Effector memory CD8-positive, alpha-beta T cell (primary cell): Measurements from ENCODE around the gene ADAT2.
A peak's percentile ranks its signal among the peaks of the same experiment; 100 is the strongest.
"Not testable (repeated sequence)": the region's sequence is repeated elsewhere in the genome, so short reads cannot be mapped to it uniquely, and the experiment has no call there.

Source experiments
- ATAC-seq: fragments of 150-1000 bp; cut with Tn5 transposase; replicated peaks from 2 replicates; pipeline ENCODE4 v1.10.0; 2021; ENCODE audit warnings: mild to moderate bottlenecking, moderate library complexity
- DNase-seq, 3 experiments: peaks; one replicate each; pipeline ENCODE4 v3.0.0; 2021
- H3K27ac Mint-ChIP-seq, 2 donors: one replicate each; pipeline ENCODE4 v1.8.0; 2022; ENCODE audit warnings: mild to moderate bottlenecking in 2 of 2, mixed read lengths in 2 of 2, moderate library complexity in 2 of 2
- H3K27me3 Mint-ChIP-seq, 2 donors: one replicate each; pipeline ENCODE4 v1.8.0; 2022; ENCODE audit warnings: mixed read lengths in 2 of 2
- H3K36me3 Mint-ChIP-seq: one replicate; pipeline ENCODE4 v1.8.0; 2022; ENCODE audit warnings: mild to moderate bottlenecking, moderate library complexity, mixed read lengths; ENCODE audit not compliant: insufficient read depth
- H3K4me1 Mint-ChIP-seq, 2 donors: one replicate each; pipeline ENCODE4 v1.8.0; 2022; ENCODE audit warnings: low read depth in 2 of 2, mixed read lengths in 2 of 2
- H3K4me3 Mint-ChIP-seq, 2 donors: one replicate each; pipeline ENCODE4 v1.8.0; 2022; ENCODE audit warnings: mild to moderate bottlenecking in 2 of 2, mixed read lengths in 2 of 2, moderate library complexity in 2 of 2
- H3K9me3 Mint-ChIP-seq, 2 donors: one replicate each; pipeline ENCODE4 v1.8.0; 2022; ENCODE audit warnings: mixed read lengths in 2 of 2
- total RNA-seq, 9 experiments: gene quantifications; one replicate each; lab custom pipeline; 2026; lab: John Stamatoyannopoulos, UW

Gene ADAT2
- 16.9 to 41.0 (median 28.9) reads per million in 9 experiments for total RNA-seq

DNA sequence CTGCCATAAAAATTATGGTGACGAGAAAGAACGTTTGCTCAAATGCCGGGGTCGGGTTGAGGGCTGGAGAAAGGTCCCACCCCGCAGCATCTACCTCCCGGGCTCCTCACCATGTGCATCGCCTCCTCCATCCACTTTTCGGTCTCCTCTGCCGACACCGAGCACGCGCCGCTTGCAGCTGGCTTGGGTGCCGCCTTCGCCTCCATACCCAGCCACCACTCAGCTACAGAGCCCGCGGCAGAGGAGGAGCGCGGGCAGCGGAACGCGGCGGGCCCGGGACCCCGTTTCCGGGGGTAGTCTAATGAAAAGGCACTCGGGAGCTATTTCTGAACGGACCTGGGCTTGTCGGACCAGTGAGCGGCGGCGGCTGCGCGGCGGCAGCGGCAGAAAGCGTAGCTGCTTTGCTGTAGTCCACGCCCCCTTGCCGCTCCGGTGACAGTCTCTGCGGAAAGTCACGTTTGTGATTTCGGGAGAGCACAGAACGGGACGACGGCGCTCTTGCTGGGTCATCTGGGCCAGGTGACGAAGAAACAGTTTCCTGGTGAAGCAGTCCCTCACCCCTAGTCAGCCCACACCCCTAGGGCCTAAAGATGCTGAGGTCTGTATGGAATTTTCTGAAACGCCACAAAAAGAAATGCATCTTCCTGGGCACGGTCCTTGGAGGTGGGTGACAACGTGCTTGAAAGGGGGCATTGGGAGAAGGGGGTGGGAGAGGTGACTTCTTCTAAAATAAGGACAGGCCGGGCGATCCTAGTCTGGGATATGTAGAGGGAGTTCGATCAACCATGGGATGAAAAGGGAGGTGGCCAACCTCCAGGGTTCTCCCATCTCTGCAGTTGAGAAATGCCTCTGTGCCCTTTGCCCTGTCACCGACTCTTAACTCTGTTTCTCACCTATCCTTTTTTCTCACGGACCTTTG, at the start of gene ADAT2, which contains the start of gene PEX3:
Gene ADAT2 (minus strand): TSS at position 243 of the 919 bp plus-strand sequence. CDS start 37 bp downstream, at position 206.
Gene PEX3 (plus strand): TSS at position 353 of the 919 bp plus-strand sequence. CDS start 238 bp downstream, at position 591.
- ATAC-seq (peak; percentile 89), DNase-seq (peak; percentile 88 to 93 (median 91))
- Mint-ChIP-seq H3K9me3 (no peaks in the 10 kb centered on the region), H3K36me3 (peaks cover 19% of the 10 kb centered on the region), H3K27ac (peak within 1 kb of the TSS; percentile 93 to 98), H3K4me3 (peak within 1 kb of the TSS; percentile 89 to 95), H3K27me3 (no peaks in the 10 kb centered on the region), H3K4me1 (peaks cover 19 to 40% of the 10 kb centered on the region in 2 donors)

DNA sequence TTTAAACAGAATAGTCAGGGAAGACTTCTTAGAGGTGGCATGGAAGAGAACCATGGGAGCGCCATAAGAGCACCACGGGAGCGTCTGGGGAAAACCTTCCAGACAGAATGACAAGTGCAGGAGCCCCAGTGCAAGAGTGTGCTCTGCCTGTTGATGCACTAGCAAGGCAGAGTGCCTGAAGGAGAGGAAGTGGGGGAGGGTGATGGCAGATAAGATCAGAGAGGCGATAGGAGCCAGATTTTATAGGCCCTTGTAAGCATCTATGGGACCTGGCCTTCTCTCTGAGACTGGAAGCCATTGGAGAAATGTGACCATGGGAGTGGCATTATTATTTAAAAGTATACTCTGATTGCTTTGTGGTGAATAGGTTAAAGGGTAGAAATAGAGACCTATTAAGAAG, 47.9 kb upstream of the ADAT2 start:
- Mint-ChIP-seq H3K4me3 (no peak overlapping the region), H3K36me3 (no peaks in the 10 kb centered on the region), H3K27me3 (no peaks in the 10 kb centered on the region), H3K4me1 (peaks cover 13 to 14% of the 10 kb centered on the region in 2 donors), H3K27ac (peak overlapping the region; percentile 3 to 63), H3K9me3 (no peaks in the 10 kb centered on the region)
- ATAC-seq = no peak
- DNase-seq = no peak

DNA sequence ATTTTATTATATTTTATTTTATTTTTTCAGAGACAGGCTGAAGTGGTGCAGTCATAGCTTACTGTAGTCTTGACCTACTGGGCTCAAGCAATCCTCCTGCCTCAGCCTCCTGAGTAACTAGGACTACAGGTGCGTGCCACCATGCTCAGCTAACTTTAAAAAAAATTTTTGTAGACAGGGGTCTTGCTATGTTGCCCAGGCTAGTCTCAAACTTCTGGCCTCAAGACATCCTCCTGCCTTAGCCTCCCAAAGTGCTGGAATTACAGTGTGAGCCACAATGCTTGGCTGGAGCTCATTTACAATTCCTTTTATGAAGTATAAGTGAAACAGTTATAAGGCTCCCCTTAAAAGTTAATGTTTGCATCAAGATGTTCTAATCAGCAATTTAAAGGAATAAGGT, 46.5 kb upstream of the ADAT2 start:
- no peak for ATAC-seq
- Mint-ChIP-seq H3K27ac (no peak overlapping the region), H3K4me1 (peaks cover 13 to 14% of the 10 kb centered on the region in 2 donors), H3K4me3 (no peak overlapping the region), H3K27me3 (no peaks in the 10 kb centered on the region), H3K9me3 (no peaks in the 10 kb centered on the region), H3K36me3 (peaks cover 8% of the 10 kb centered on the region)
- DNase-seq = no peak

DNA sequence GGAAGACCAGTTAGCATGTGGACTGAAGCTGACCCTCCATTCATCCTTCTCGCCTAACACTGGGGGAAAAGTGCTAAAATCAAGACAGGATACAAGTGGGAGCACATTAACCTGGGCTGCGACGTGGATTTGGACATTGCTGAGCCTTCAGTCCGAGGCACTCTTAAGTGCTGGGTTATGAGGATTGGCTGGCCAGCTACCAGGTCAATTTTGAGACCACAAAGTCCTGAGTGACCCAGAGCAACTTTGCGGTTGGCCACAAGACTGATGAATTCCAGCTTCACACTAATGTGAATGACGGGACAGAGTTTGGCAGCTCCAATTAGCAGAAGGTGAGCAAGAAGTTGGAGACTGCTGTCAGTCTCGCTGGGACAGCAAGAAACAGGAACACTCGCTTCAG, 40.3 kb upstream of the ADAT2 start:
- Mint-ChIP-seq H3K27ac (no peak overlapping the region), H3K36me3 (peaks cover 8% of the 10 kb centered on the region), H3K9me3 (no peaks in the 10 kb centered on the region), H3K4me3 (no peak overlapping the region), H3K27me3 (no peaks in the 10 kb centered on the region), H3K4me1 (peaks cover 0 to 4% of the 10 kb centered on the region in 2 donors)
- no peak for ATAC-seq
- DNase-seq = no peak

DNA sequence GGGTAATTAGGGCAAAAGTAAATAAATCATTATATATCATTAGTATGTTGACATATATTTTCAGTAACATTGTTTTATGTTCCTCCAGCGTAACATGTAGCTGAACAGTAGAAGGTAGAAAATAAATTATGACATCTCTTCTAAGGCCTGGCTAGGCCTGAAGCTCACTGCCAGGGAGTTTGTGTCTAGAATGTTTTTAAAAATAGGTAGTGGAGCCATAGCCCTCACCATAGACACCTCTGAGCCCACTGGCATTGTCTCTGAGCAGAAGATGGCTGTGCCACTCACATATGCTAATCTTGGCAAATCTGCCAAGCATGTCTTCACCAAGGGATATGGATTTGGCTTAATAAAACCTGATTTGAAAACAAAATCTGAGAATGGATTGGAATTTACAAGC, 39.7 kb upstream of the ADAT2 start:
- DNase-seq = no peak
- Mint-ChIP-seq H3K27ac (no peak overlapping the region), H3K36me3 (peaks cover 8% of the 10 kb centered on the region), H3K4me3 (no peak overlapping the region), H3K4me1 (peaks cover 0 to 4% of the 10 kb centered on the region in 2 donors), H3K27me3 (no peaks in the 10 kb centered on the region), H3K9me3 (no peaks in the 10 kb centered on the region)
- ATAC-seq = no peak

DNA sequence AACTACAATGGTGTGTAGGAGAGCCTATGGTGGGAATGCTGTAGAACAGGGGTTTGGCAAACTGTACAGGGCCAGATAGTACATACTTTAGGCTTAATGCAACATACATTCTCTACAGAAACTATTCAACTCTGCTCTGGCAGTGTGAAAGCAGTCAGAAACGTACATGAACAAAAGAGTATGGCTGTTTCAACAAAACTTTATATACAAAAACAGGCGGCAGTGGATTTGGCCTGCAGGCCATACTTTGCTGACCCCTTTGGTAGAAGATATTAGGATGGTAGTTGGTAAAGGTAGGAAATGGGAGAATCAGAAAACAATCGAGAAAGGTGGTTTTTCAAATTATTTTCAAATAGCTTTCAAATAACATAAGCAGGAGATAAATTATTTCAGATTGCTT, 36.3 kb upstream of the ADAT2 start:
- Mint-ChIP-seq H3K27ac (no peak overlapping the region), H3K9me3 (no peaks in the 10 kb centered on the region), H3K4me1 (peaks cover 0 to 4% of the 10 kb centered on the region in 2 donors), H3K27me3 (no peaks in the 10 kb centered on the region), H3K36me3 (peaks cover 4% of the 10 kb centered on the region), H3K4me3 (no peak overlapping the region)
- ATAC-seq (no peak), DNase-seq (no peak)

DNA sequence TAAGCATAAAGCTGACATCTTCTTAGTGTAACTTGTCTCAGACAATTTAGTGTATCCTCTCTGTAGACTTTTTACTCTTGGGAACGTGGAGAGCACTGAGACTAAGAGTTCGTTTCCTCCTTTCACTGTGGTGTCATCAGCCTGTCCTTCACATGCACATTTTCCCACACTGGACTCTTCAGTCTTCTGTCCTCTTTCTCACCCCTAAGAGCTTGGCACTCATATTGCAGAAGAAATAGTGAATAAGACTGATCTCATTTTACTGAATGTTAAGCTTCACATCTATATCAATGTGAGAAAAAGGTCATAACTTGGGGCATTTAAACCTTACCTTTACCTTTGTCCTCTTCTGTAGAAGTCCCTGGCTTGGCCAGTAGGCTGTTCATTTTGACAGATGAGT, 35.5 kb upstream of the ADAT2 start:
- peaks cover 0 to 4% of the 10 kb centered on the region in 2 donors for H3K4me1 Mint-ChIP-seq

DNA sequence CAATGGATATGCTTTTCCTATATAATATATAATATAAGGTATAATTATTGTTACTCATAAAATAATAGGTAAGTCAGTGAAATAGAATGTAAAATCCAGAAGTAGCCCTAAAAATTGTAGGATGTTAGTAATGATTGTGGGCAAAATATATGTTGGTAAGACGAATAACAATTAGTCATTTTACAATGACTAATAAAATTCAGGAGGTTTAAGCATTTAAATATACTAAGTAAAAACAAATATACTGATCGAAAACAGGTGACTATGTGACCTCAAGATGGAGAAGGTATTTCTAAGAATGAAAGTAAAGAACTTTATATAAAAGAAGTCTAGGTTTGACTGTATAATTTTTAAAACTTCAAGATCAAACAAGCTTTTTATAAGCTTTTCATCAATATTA, 32.1 kb upstream of the ADAT2 start:
- DNase-seq (no peak), ATAC-seq (no peak)
- Mint-ChIP-seq H3K4me1 (no peaks in the 10 kb centered on the region), H3K9me3 (no peaks in the 10 kb centered on the region), H3K4me3 (no peak overlapping the region), H3K36me3 (peaks cover 16% of the 10 kb centered on the region), H3K27me3 (no peaks in the 10 kb centered on the region), H3K27ac (no peak overlapping the region)

More for the DNA sequence above, 35.5 kb upstream of the ADAT2 start:
- ATAC-seq = no peak
- no peak overlapping the region for H3K27ac Mint-ChIP-seq
- no peaks in the 10 kb centered on the region for H3K27me3 Mint-ChIP-seq
- peaks cover 4% of the 10 kb centered on the region for H3K36me3 Mint-ChIP-seq
- no peaks in the 10 kb centered on the region for H3K9me3 Mint-ChIP-seq
- DNase-seq = no peak
- no peak overlapping the region for H3K4me3 Mint-ChIP-seq

DNA sequence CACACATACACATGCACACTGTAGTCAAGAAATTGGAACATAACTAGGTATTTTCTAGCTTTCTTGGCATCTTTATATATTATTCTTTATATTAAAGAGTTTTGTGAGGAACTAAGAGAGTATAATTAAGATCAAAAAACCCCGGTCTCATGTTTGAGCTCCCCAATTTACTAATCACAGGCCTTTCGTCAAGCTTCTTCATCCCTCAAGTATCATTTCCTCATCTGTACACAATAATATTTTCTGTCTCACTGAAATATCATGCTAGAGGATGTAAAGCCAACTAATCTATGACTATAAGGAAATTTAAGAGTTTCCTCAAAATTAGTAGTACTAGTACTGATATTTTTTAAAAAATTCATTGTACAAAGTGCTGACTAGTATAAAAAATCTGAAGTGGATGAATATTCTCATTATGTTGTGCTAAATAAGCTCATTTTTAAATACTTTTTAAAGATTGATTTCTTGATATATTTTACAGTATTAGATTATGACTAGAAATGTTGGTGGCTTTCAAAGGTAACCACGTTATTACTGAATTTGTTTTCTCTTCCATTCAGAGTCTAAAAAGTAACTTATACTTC, 28.1 kb upstream of the ADAT2 start:
- no peak overlapping the region for H3K27ac Mint-ChIP-seq
- DNase-seq = no peak
- H3K36me3 Mint-ChIP-seq = peaks cover 20% of the 10 kb centered on the region
- no peaks in the 10 kb centered on the region for H3K9me3 Mint-ChIP-seq
- ATAC-seq = no peak
- no peaks in the 10 kb centered on the region for H3K27me3 Mint-ChIP-seq
- H3K4me3 Mint-ChIP-seq = no peak overlapping the region
- no peaks in the 10 kb centered on the region for H3K4me1 Mint-ChIP-seq

DNA sequence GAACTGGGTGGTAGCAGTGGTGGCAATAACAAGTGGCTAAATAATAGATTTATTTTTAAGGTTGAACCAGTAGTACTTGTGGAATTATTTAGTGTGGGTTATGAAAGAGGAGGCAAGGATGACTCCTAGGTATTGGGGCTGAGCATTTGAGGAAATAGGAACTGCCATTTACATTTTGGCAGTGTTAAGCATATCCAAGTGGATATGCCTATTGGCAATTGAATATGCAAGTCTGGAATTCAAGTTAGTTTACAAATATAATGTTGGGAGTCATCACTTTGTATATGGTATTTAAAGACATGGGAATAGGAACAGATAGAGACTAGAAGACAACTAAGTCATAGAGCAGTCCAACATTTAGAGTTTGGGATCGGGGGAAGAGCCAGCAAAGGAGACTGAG, 26.1 kb upstream of the ADAT2 start:
- Mint-ChIP-seq H3K4me1 (no peaks in the 10 kb centered on the region), H3K27me3 (no peaks in the 10 kb centered on the region), H3K36me3 (peaks cover 36% of the 10 kb centered on the region), H3K4me3 (no peak overlapping the region), H3K9me3 (no peaks in the 10 kb centered on the region), H3K27ac (no peak overlapping the region)
- DNase-seq (no peak), ATAC-seq (no peak)

DNA sequence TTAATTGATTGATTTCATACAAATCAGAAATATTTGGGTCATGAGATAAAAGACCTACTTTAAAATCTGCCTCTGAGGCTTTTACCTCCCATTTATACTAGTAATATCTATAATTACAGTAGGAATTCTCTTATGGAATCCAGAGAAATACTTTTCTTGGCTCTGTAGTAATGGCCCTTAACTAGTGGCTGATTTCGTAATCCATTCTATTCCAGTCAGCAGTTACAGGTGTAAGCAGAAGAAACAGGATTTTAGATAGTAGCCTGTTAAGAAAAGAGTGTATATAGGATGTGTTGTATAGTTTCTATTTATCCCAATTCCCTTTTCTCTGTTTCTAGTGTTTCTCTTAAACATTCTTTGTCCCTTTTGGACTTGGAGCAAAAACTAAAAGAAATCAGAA, 21.3 kb upstream of the ADAT2 start:
- no peak overlapping the region for H3K4me3 Mint-ChIP-seq
- no peaks in the 10 kb centered on the region for H3K4me1 Mint-ChIP-seq
- DNase-seq = no peak
- no peak for ATAC-seq
- no peaks in the 10 kb centered on the region for H3K27me3 Mint-ChIP-seq
- no peak overlapping the region for H3K27ac Mint-ChIP-seq
- H3K9me3 Mint-ChIP-seq = no peaks in the 10 kb centered on the region
- H3K36me3 Mint-ChIP-seq = peaks cover 34% of the 10 kb centered on the region

DNA sequence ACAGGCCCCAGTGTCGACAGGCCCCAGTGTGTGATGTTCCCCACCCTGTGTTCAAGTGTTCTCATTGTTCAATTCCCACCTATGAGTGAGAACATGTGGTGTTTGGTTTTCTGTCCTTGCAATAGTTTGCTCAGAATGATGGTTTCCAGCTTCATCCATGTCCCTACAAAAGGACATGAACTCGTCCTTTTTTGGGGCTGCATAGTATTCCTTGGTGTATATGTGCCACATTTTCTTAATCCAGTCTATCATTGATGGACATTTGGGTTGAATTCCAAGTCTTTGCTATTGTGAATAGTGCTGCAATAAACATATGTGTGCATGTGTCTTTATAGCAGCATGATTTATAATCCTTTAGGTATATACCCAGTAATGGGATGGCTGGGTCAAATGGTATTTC, 18.3 kb upstream of the ADAT2 start:
- DNase-seq, H3K4me3 Mint-ChIP-seq, H3K9me3 Mint-ChIP-seq, H3K4me1 Mint-ChIP-seq, ATAC-seq, H3K27ac Mint-ChIP-seq, H3K27me3 Mint-ChIP-seq: not testable (repeated sequence)
- H3K36me3 Mint-ChIP-seq = peaks cover 28% of the 10 kb centered on the region

DNA sequence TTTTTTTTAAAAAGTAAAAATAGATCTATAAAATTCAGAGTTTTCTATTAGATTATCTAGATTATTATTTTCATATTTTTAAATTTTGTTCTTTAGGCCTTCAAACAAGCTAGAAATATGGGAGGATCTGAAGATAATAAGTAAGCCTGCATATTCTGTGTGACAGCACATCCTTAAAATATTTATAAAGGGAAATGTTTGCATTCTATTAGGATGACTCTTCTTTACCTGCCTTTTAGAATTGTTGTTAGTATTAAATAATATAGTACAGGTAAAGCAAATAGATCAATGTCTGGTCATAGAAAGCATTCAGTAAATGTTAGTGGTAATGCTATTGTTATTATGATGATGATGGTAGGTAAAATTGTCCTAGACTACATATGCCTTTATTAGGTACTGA, 17.5 kb upstream of the ADAT2 start:
- Mint-ChIP-seq H3K4me3 (no peak overlapping the region), H3K36me3 (peaks cover 20% of the 10 kb centered on the region), H3K4me1 (no peaks in the 10 kb centered on the region), H3K27ac (no peak overlapping the region), H3K27me3 (no peaks in the 10 kb centered on the region), H3K9me3 (no peaks in the 10 kb centered on the region)
- DNase-seq (no peak), ATAC-seq (no peak)

DNA sequence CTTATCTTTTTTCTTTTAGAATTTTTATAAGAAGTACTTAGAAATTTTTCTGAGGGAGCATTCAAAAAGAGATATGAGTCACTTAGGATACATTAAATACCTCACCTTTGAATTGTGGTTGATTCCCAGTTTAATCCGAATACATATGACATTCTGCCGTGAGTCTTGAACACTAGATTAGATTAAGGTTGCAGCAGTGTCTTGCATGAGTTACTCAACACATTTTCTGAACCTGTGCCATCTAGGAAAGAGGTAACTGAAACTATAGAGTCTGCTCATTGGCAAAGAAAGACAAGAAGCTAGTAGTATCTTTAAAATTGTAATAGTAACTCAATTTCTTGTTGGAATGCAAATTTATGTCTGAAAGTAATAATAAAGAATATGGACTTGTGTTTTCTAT, 15.1 kb upstream of the ADAT2 start:
- Mint-ChIP-seq H3K27ac (no peak overlapping the region), H3K36me3 (peaks cover 9% of the 10 kb centered on the region), H3K27me3 (no peaks in the 10 kb centered on the region), H3K4me3 (no peak overlapping the region), H3K4me1 (peaks cover 0 to 5% of the 10 kb centered on the region in 2 donors), H3K9me3 (no peaks in the 10 kb centered on the region)
- ATAC-seq (no peak), DNase-seq (no peak)
